ENCODE measurements around the gene CHIT1.

The CHIT1 gene

GRCh38 chr1:203199481-203199815 is 30.0 kb downstream of the CHIT1 start:
- Histone ChIP-seq H3K4me1 (ENCODE audit: insufficient read depth, insufficient read length) (peaks cover 8% of the 10 kb centered on the region), H3K4me3 (ENCODE audit: insufficient read length, low read depth) (no peak overlapping the region), H3K36me3 (ENCODE audit: insufficient read depth, insufficient read length, low read length) (no peaks in the 10 kb centered on the region), H3K9ac (ENCODE audit: insufficient read length, low read depth) (no peak overlapping the region), H3K9me3 (ENCODE audit: insufficient read depth, low read length) (peaks cover 7% of the 10 kb centered on the region; the same call in 1 of the 2 replicates), H3K27me3 (ENCODE audit: insufficient read depth, insufficient read length) (no peaks in the 10 kb centered on the region)
- DNase-seq (ENCODE audit: low read depth, low spot score) = no peak
- TF ChIP-seq YY1 (IDR thresholded peaks at IDR 0.05; ENCODE audit: insufficient read depth, insufficient read length) (no peak), SUZ12 (IDR thresholded peaks at IDR 0.05; ENCODE audit: extremely low read depth, insufficient read depth, insufficient read length) (no peak), ZNF274 (IDR thresholded peaks at IDR 0.05; ENCODE audit: low read depth, low read length) (no peak)

GRCh38 chr1:203199002-203199401 is 30.5 kb downstream of the CHIT1 start:
- Histone ChIP-seq H3K9ac (ENCODE audit: insufficient read length, low read depth) (no peak overlapping the region), H3K36me3 (ENCODE audit: insufficient read depth, insufficient read length, low read length) (no peaks in the 10 kb centered on the region), H3K4me3 (ENCODE audit: insufficient read length, low read depth) (no peak overlapping the region), H3K4me1 (ENCODE audit: insufficient read depth, insufficient read length) (peaks cover 8% of the 10 kb centered on the region), H3K27me3 (ENCODE audit: insufficient read depth, insufficient read length) (no peaks in the 10 kb centered on the region), H3K9me3 (ENCODE audit: insufficient read depth, low read length) (peaks cover 7% of the 10 kb centered on the region; the same call in 1 of the 2 replicates)
- TF ChIP-seq SUZ12 (IDR thresholded peaks at IDR 0.05; ENCODE audit: extremely low read depth, insufficient read depth, insufficient read length) (no peak), ZNF274 (IDR thresholded peaks at IDR 0.05; ENCODE audit: low read depth, low read length) (no peak), YY1 (IDR thresholded peaks at IDR 0.05; ENCODE audit: insufficient read depth, insufficient read length) (no peak)
- DNase-seq (ENCODE audit: low read depth, low spot score) = no peak

- no peaks in the 10 kb centered on the region for H3K27me3 ChIP-seq (ENCODE audit: insufficient read depth, insufficient read length)
- no peaks in the 10 kb centered on the region for H3K36me3 ChIP-seq (ENCODE audit: insufficient read depth, insufficient read length, low read length)
- no peak for TF ChIP-seq SUZ12 (IDR thresholded peaks at IDR 0.05; ENCODE audit: extremely low read depth, insufficient read depth, insufficient read length)
- no peak for TF ChIP-seq YY1 (IDR thresholded peaks at IDR 0.05; ENCODE audit: insufficient read depth, insufficient read length)
- TF ChIP-seq ZNF274 (IDR thresholded peaks at IDR 0.05; ENCODE audit: low read depth, low read length) = no peak
- DNase-seq (ENCODE audit: low read depth, low spot score) = peak; percentile 70
- peaks cover 8% of the 10 kb centered on the region for H3K4me1 ChIP-seq (ENCODE audit: insufficient read depth, insufficient read length)
- no peak overlapping the region for H3K9ac ChIP-seq (ENCODE audit: insufficient read length, low read depth)
- H3K9me3 ChIP-seq (ENCODE audit: insufficient read depth, low read length) = peaks cover 7% of the 10 kb centered on the region; the same call in 1 of the 2 replicates
- no peak overlapping the region for H3K4me3 ChIP-seq (ENCODE audit: insufficient read length, low read depth)
Measured at GRCh38 chr1:203197625-203198024, 31.8 kb downstream of the CHIT1 start.

- Histone ChIP-seq H3K9me3 (ENCODE audit: insufficient read depth, low read length) (peaks cover 7% of the 10 kb centered on the region; the same call in 1 of the 2 replicates), H3K4me3 (ENCODE audit: insufficient read length, low read depth) (no peak overlapping the region), H3K27me3 (ENCODE audit: insufficient read depth, insufficient read length) (no peaks in the 10 kb centered on the region), H3K36me3 (ENCODE audit: insufficient read depth, insufficient read length, low read length) (no peaks in the 10 kb centered on the region), H3K9ac (ENCODE audit: insufficient read length, low read depth) (no peak overlapping the region), H3K4me1 (ENCODE audit: insufficient read depth, insufficient read length) (peaks cover 8% of the 10 kb centered on the region)
- DNase-seq (ENCODE audit: low read depth, low spot score) = no peak
- TF ChIP-seq SUZ12 (IDR thresholded peaks at IDR 0.05; ENCODE audit: extremely low read depth, insufficient read depth, insufficient read length) (no peak), ZNF274 (IDR thresholded peaks at IDR 0.05; ENCODE audit: low read depth, low read length) (no peak), YY1 (IDR thresholded peaks at IDR 0.05; ENCODE audit: insufficient read depth, insufficient read length) (no peak)
Measured at GRCh38 chr1:203196371-203196770, 33.1 kb downstream of the CHIT1 start.

GRCh38 chr1:203190949-203191348 is 38.5 kb downstream of the CHIT1 start:
- H3K9ac ChIP-seq (ENCODE audit: insufficient read length, low read depth) = no peak overlapping the region
- TF ChIP-seq ZNF274 (IDR thresholded peaks at IDR 0.05; ENCODE audit: low read depth, low read length) = no peak
- TF ChIP-seq YY1 (IDR thresholded peaks at IDR 0.05; ENCODE audit: insufficient read depth, insufficient read length) = no peak
- H3K4me3 ChIP-seq (ENCODE audit: insufficient read length, low read depth) = no peak overlapping the region
- no peak for DNase-seq (ENCODE audit: low read depth, low spot score)
- H3K36me3 ChIP-seq (ENCODE audit: insufficient read depth, insufficient read length, low read length) = no peaks in the 10 kb centered on the region
- H3K27me3 ChIP-seq (ENCODE audit: insufficient read depth, insufficient read length) = no peaks in the 10 kb centered on the region
- H3K9me3 ChIP-seq (ENCODE audit: insufficient read depth, low read length) = no peaks in the 10 kb centered on the region
- H3K4me1 ChIP-seq (ENCODE audit: insufficient read depth, insufficient read length) = peaks cover 11% of the 10 kb centered on the region

- DNase-seq (ENCODE audit: low read depth, low spot score) = no peak
- H3K9me3 ChIP-seq (ENCODE audit: insufficient read depth, low read length) = no peaks in the 10 kb centered on the region
- no peak overlapping the region for H3K9ac ChIP-seq (ENCODE audit: insufficient read length, low read depth)
- TF ChIP-seq SUZ12 (IDR thresholded peaks at IDR 0.05; ENCODE audit: extremely low read depth, insufficient read depth, insufficient read length) (no peak), ZNF274 (IDR thresholded peaks at IDR 0.05; ENCODE audit: low read depth, low read length) (no peak), YY1 (IDR thresholded peaks at IDR 0.05; ENCODE audit: insufficient read depth, insufficient read length) (no peak)
- peaks cover 19% of the 10 kb centered on the region for H3K4me1 ChIP-seq (ENCODE audit: insufficient read depth, insufficient read length)
- H3K4me3 ChIP-seq (ENCODE audit: insufficient read length, low read depth) = no peak overlapping the region
- no peaks in the 10 kb centered on the region for H3K27me3 ChIP-seq (ENCODE audit: insufficient read depth, insufficient read length)
- no peaks in the 10 kb centered on the region for H3K36me3 ChIP-seq (ENCODE audit: insufficient read depth, insufficient read length, low read length)
Measured at GRCh38 chr1:203189951-203190352, 39.5 kb downstream of the CHIT1 start.

- TF ChIP-seq ZNF274 (IDR thresholded peaks at IDR 0.05; ENCODE audit: low read depth, low read length) = no peak
- no peak for TF ChIP-seq SUZ12 (IDR thresholded peaks at IDR 0.05; ENCODE audit: extremely low read depth, insufficient read depth, insufficient read length)
- no peak for TF ChIP-seq YY1 (IDR thresholded peaks at IDR 0.05; ENCODE audit: insufficient read depth, insufficient read length)
- Histone ChIP-seq H3K27me3 (ENCODE audit: insufficient read depth, insufficient read length) (no peaks in the 10 kb centered on the region), H3K4me3 (ENCODE audit: insufficient read length, low read depth) (no peak overlapping the region), H3K9ac (ENCODE audit: insufficient read length, low read depth) (no peak overlapping the region), H3K36me3 (ENCODE audit: insufficient read depth, insufficient read length, low read length) (no peaks in the 10 kb centered on the region), H3K9me3 (ENCODE audit: insufficient read depth, low read length) (no peaks in the 10 kb centered on the region), H3K4me1 (ENCODE audit: insufficient read depth, insufficient read length) (peaks cover 19% of the 10 kb centered on the region)
- DNase-seq (ENCODE audit: low read depth, low spot score) = no peak
Measured at GRCh38 chr1:203188686-203189232, 40.7 kb downstream of the CHIT1 start.

Measured in NT2/D1 (cell line).